Putamen (tissue), 1 donor: ENCODE results near the gene IFNA8.
"Not testable (repeated sequence)": the region's sequence is repeated elsewhere in the genome, so short reads cannot be mapped to it uniquely, and the experiment has no call there.

Experiments
- DNase-seq: peaks from one replicate; pipeline ENCODE4 v3.0.0-alpha.2; 2016; ENCODE audit warnings: low spot score

IFNA8 gene

GRCh38 chr9:21408817-21409216, at the start of gene IFNA8:
Gene IFNA8 (plus strand): TSS chr9:21409117. CDS start chr9:21409177, 60 bp downstream.
- no peak for DNase-seq

GRCh38 chr9:21362287-21362686, 46.6 kb upstream of the IFNA8 start:
- DNase-seq, result no peak

GRCh38 chr9:21367169-21367568, 41.7 kb upstream of the IFNA8 start:
- DNase-seq, result not testable (repeated sequence)

DNA sequence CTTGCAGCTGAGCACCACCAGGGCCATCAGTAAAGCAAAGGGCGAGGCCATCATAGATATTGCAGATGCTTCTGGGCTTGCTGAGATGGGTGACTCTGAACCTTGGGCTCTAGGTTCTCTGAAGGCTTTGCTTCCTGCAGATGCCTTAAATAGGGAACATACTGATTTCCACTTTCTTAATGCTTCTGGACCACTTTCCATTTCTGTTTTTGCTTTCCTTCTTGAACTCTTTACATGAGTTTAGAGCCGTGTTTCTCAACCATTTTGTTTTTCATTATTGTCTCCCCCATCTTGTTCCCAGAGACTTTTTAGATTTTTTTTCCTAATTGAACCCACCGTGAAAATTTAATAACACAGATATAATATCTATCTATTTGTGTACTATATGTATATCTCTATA, 41.0 kb upstream of the IFNA8 start, which contains the start of gene IFNA13:
TSS of gene IFNA13 (minus strand) at position 101 of the 400 bp plus-strand sequence. CDS start at position 54, 47 bp downstream.
- DNase-seq, result no peak

GRCh38 chr9:21371467-21371866, 37.5 kb upstream of the IFNA8 start:
- not testable (repeated sequence) for DNase-seq

DNA sequence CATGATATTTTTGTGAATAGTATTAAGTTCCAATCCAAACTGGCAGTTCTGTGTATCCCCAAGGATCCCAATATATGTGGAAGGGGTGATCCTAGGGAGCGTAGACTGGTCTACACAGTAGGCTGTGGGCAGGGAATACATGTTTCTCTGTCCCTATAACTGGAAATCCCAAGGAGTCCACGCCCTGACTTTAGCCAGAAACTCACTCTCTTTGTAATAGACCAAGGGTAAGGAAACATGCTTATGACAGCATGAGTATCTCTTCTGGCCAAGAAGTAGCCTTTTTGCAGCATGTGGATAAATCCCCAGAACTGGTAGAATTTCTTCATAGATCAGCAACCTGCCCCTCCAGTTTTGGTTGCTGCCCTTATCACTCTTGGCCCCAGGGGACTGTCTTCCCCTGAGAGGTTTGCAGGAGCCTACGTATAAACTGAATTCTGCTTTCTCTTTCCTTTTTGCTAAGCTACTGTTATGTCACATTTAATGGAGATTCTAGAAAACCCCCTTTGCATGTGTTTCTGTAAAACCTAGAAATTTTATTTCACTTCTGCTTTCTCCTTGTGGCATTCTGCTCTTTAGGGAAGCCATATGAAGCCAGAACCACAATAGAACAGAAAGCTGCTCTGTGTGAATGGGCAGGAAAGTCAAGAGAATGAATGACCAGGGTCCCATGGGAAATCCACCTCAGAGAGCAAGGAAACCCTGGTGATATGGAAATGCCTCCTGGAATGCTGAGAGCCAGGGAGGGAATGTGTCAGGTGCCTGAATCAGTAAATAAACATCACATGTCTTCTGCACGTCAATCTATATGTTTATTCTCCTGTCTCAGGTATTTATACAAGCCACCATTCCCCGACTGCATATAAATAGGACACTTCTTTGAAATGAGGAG, 27.2 kb upstream of the IFNA8 start:
- DNase-seq, result no peak

- DNase-seq, result no peak
Measured at GRCh38 chr9:21383627-21384026, 25.3 kb upstream of the IFNA8 start.

- DNase-seq, result no peak
Measured at GRCh38 chr9:21385131-21385670, 23.7 kb upstream of the IFNA8 start, which contains the start of gene IFNA2. Gene IFNA2 (minus strand): TSS chr9:21385398. CDS start chr9:21385329, 69 bp downstream.

DNA sequence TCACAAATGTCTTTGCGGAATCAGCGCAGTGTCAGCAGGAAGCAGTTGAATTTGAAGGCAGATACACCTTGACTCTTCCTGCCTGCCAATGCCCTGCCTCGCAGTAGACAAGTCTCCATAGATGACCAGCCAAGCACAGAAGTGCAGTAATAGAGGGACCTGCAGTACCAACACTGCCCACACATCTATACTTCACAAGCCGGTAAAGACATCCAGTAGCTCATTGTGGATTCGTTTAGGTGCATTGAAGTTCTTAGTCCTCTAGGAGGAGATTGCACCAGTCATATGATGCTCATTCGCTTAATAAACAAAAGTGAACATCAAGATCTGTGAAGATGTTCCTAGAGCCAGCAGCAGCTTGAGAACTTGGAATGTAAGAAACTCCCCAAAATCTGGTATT, 16.6 kb upstream of the IFNA8 start:
- DNase-seq, result no peak

DNA sequence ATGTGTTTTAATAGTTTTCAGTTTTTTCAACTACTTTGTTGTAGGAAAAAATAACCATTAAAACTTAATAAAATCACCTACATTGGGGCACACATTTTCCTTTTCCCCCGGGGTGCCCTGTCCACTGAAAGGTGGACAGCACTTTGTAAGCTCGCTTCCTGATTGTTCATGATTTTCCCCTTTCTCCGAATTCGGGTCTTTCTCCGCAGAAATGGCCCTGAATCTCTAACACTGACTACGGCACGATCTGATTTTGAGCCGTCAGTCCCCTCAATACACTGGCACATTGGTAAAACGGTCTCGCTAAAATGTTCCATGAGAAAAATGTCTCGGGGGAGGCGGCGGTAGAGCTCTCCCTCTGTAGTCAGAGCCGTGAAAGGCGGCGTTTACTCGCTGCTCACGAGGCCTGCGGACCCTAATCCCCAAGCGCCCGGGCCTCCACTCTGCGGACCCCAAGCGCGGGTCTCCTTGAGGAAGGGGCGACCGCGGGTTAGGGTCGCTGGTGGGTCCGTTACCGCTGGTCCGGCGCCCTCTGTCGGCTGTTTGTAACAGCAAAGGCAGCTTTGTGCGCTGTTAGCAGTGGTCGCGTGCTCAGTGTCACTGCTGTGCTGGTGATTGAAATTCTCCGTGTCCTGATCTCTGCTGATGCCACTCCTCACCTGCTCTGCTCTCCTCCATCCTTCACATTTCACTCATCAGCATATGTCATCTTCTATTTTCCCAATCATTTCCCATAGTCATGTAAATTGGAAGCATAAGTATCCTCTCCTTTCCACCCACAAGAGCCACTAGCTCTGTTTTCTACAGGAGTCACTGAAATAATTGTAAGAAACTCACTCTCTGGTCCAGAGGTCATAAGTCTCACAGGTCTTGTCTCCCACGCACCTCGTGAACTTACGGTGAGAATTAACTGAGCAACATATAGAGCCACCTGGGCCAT, 12.9 kb upstream of the IFNA8 start:
- DNase-seq, result peak; percentile 47

DNA sequence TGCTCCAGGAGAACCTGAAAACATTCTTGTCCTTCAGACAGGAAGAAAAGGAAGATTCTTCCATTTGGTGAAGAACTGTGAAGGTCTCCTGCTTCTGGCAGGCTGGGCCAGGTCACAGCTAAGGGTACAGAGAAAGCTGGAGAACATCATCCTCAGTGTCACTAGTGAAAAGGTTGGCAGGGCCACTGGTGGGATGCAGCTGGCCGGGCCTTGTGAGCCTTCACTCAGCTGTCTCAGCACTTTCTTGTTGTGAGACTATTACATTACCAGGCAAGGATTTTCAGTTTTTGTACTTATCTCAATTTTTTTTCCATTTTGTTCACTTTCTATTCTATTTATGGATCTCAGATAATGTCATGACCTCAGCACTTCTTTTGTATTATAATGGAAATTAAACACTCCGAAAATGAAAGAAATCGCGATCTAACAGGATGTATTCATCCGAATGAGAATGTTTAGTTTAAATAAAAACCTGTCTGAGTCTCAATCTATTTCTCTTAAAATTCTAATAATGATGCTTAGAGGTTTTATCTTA, 9.9 kb upstream of the IFNA8 start:
- DNase-seq, result no peak

- DNase-seq, result no peak
Measured at GRCh38 chr9:21399956-21400355, 9.0 kb upstream of the IFNA8 start.

DNA sequence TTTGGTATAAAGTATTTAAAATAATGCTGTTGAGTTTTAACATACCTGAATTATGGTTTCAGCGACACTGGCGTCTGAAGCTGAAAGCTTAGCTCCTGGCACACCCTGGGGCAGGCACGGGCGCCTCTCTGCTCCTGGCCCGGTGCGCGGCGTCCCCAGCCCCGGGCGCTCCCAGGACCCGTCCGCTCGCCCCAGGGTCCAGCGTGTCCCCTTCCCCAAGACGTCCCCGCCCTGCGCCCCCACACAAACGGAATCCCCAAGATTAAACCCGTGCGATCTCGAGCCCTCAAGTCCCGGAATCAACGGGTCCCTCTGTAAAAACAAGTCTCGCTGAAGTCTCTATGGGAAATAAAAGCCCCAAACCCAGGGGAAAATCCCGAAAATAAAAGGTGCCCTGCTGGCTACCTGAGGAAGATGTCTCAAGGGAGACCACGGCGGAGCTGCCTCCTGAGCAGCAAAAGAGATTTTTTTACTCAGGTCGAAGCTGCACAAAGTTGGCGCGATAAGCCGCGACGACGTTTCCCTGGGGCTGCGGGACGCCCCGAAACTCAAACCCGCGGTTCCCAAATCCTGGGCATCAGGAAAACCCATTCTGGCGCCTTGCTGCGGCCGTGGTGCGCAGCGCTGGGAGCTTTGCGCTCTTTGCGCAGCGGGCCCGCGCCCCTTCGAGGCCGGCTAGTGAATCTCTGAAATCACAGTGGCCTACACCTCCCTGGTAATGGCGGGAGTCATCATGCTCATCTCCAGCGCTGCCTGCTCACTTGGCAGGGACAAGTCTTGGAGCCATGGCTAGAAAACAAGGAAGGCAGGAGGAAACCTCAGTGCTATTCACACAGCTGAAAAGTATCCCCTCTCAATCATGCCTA, 6.3 kb upstream of the IFNA8 start:
- DNase-seq, result peak; percentile 47

- no peak for DNase-seq
Measured at GRCh38 chr9:21404146-21404545, 4.8 kb upstream of the IFNA8 start.

DNA sequence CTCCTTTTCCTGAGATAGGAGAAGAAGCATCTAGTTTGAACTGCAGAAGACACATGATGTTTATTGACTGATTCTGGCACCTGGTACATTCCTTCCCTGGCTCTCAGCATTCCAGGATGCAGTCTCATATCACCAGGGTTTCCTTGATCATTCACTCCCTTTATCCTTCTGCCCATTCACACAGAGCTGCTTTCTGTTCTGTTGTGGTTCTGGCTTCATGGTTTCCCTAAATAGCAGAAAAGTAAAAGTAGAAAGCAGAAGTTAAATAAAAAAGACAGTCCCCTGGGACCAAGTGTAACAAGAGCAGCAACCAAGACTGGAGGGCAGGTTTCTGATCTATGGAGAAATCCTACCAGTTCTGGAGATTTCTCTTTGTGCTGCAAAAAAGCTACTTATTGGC, 3.2 kb downstream of the IFNA8 start:
- no peak for DNase-seq

DNA sequence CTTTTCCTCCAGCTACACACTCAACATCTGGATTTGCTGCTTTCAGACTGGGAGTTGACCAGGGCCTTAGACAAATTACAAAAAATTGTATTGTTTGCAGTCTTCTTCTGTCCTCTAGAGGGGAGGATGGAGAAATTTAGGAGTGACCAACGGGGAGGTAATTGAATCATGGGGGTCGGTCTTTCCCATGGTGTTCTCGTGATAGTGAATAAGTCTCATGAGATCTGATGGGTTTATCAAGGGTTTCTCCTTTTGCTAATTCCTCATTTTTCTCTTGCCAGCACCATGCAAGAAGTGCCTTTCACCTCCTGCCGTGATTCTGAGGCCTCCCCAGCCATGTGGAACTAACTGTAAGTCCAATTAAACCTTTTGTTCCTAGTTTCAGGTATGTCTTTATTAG, 4.2 kb downstream of the IFNA8 start:
- no peak for DNase-seq

GRCh38 chr9:21413624-21414023, 4.7 kb downstream of the IFNA8 start:
- DNase-seq, result no peak

GRCh38 chr9:21414220-21414940, 5.5 kb downstream of the IFNA8 start:
- DNase-seq, result no peak

GRCh38 chr9:21415493-21416267, 6.8 kb downstream of the IFNA8 start:
- DNase-seq, result no peak
